ENCODE data around the gene SLC25A3. TPM values are rescaled to one million over a fixed set of nuclear protein-coding genes. Genes with fewer than 3 reads are reported as not detected.

Gene SLC25A3
- total RNA-seq, 1 experiment from 2014 or later: 1,119 TPM

- in situ Hi-C loops (cut with HindIII; ENCODE audit: low sequenced_read_pairs): no loop called here
- peak; percentile 16 for DNase-seq (ENCODE audit: low spot score)
Measured at GRCh38 chr12:98646294-98647090, 53.0 kb downstream of the SLC25A3 start.

DNA sequence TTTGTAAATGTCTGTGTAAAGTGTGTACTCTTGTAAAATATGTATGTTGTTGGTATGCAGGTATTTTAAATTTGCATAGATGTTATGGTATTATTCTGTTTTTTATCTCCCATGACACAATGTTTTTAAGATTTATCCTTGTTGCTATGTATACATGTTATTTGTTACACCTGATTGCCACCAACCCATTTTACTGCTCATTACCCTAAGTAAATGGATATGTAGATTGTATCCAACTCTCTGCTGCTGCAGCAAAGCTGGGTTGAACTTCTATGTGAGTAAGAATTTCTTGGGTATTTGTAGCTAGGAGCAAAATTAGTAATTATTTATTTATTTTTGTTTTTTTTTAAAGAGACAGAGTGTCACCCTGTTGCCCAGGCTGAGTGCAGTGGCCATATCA is 57.8 kb downstream of the SLC25A3 start:
- no peak for DNase-seq (ENCODE audit: low spot score)
- in situ Hi-C loops (cut with HindIII; ENCODE audit: low sequenced_read_pairs): no loop called here

- in situ Hi-C loops (cut with HindIII; ENCODE audit: low sequenced_read_pairs): no loop called here
Measured at GRCh38 chr12:98653866-98654493, 60.5 kb downstream of the SLC25A3 start.

More at GRCh38 chr12:98653866-98654493, 60.5 kb downstream of the SLC25A3 start:
- peak; percentile 53 for DNase-seq (ENCODE audit: low spot score)

Other genes starting within 250 kb of the SLC25A3 start
- 186 and 272 TPM in 2 replicates for gene TMPO, start 78.1 kb upstream of the SLC25A3 start, total RNA-seq (2014; rRNA removed; shearing (Covaris generic))
- 43.8 and 50.4 TPM in 2 replicates for gene IKBIP, start 51.1 kb downstream of the SLC25A3 start, total RNA-seq (2014; rRNA removed; shearing (Covaris generic))
- gene APAF1, start 51.6 kb downstream of the SLC25A3 start, total RNA-seq (2014; rRNA removed; shearing (Covaris generic)): 16.9 and 32.1 TPM in 2 replicates

Measured in G401 (cell line).